RKO (cell line): ENCODE measurements around the gene GNG13.
"Not testable (repeated sequence)": the region's sequence is repeated elsewhere in the genome, so short reads cannot be mapped to it uniquely, and the experiment has no call there.

Experiments used
- DNase-seq: peaks from one replicate; pipeline ENCODE4 v3.0.0-alpha.2; 2016; ENCODE audit warnings: low spot score

The GNG13 gene

GRCh38 chr16:761625-762513, 38.7 kb downstream of the GNG13 start:
- no peak for DNase-seq

GRCh38 chr16:760545-761343, 39.8 kb downstream of the GNG13 start, which contains the start of gene MSLN:
MSLN (plus strand) TSS chr16:760734; CDS start chr16:762681, 1,947 bp downstream.
- DNase-seq: no peak

- no peak for DNase-seq
Measured at GRCh38 chr16:760065-760464, 40.5 kb downstream of the GNG13 start.

DNA sequence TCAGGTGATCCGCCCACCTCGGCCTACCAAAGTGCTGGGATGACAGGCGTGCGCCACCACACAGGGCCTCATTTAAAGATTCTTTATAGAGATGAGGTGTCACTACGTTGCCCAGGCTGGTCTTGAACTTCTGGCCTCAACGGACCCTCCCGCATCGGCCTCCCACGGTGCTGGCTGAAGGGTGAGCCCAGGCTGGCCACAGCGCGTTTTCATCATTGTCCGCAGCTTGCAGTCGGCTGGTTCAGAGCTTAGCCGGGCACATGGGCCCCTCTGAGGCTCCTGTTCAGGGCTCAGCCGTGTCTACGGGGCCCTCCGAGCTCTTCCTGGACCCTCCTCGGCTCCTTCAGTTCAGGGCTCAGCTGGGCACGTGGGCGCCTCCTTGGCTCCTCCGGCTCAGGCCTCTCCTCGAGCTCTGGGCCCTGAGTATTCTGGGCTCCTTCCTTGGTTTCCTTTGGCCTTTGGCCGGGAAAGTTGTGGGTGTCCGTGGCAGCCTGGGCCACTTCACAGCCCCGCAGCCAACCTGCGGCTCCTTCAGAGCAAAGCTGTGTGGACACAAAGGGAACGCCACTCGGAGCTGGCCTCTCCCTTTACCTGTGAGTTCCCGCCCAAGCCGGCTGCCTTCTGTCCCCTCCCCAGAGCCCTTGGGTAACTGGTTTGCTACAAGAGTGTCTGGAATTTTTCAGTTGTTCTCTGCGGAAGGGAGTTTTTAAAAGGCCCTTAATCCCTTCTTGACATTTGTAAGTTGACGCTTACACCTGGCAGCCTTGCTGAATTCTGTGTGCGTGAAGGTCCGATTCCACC, 41.2 kb downstream of the GNG13 start:
- DNase-seq: no peak

DNA sequence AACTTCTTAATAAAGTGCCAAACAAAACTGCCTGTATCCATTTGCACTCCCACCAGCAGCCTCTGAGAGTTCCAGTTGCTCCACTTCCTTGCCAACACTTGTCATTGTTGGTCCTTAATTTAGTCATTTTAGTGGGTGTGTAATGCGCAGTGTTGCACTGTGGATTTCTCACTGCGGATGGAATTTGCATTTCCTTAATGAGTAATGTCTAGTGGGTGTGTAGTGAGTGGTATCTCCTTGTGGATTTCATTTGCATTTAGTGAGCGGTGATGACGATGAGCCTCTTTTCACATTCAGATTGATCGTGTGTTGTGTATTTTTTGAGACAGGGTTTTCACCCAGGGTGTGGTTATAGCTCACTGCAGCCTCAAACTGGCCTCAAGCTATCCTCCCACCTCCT, 44.1 kb downstream of the GNG13 start:
- no peak for DNase-seq

GRCh38 chr16:754656-755055, 45.9 kb downstream of the GNG13 start:
- DNase-seq: no peak

DNA sequence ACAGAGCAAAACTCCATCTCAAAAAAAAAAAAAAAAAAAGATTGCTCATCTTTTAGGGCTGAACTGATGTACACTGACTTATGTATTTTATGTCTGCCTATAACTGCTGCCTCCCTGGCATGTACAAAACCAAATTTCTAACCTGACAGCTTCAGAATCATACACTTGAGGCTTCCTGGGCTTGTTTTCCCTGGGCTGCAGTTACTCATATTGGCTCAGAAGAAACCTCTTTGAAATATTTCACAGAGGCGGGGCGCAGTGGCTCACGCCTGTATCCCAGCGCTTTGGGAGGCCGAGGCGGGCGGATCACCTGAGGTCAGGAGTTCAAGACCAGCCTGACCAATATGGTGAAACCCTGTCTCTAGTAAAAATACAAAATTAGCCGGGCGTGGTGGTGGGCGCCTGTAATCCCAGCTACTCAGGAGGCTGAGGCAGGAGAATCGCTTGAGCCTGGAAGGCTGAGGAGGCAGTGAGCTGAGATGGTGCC, 46.4 kb downstream of the GNG13 start:
- not testable (repeated sequence) for DNase-seq

DNA sequence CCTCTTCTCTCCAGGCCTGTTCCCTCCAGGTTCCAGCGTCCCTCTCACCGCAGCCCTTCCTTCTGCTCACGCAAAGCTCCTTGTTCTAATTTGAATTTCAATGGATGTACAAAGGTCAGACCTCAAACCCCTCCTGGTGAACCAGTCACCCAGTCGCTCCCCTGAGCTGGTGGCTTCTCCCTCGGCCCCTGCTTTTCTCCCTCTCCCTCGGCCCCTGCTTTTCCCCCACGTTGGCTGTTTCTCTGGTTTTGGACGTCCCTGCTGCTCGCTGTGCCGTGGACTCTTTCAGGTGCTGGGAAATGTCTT, 48.6 kb downstream of the GNG13 start:
- DNase-seq: no peak

DNA sequence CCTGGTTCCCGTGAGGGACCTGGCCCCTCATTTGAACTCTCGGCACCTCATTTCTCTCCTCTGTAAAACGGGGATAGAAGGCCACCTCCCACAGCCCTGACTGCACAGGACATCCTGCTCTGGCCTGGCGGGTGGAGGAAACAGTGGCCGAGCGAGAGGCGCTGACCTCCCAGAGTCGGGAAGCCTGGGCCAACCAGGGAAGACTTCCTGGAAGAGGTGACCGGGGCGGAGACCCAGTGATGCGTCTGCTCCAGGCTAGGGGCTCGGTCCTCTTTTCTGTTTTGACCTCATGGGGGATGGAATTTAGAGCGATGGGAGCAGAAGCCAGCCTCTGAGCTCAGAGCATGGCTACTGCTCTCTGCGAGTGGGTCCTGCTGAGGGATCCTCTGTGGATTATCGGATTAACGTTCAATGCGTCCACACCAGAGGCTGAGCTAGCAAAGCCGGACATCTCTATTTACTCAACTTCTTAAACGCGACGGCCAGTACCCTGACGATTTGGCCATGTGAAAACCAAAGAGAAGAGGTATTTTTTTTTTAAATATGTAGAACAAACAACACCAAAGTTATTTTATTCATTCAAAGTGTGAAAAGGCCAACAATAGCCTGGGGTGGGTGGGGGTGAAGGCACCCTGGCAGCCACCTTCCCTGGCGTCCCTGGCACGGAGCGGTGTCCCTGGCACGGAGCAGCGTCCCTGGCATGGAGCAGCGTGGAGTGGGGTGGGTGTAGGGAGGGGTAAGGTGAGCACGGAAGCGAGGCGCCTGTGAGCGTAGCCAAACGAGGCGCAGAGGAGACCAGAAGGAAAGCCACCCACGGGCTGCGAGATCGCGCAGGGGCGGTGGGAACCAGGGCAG, 49.2 kb downstream of the GNG13 start:
- DNase-seq: no peak

DNA sequence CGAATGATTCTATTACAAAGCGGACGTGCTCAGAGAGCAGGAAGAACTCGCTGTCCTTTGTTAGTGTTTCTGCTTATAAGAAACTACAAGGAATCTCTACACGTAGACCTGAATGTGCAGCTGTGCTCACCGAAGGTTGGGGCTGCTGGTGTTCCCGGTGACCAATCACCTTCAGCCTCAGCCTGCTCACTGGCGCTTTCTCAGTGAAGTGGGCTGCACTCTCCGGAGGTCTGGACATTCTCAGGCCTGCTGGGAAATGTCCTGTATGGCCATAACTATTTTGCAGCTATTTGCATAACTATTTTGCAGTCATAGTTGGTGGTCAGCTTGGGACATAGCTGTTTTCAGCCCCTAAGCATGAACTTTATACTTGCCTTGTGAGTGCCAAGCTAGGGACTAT, 50.0 kb downstream of the GNG13 start:
- no peak for DNase-seq

- no peak for DNase-seq
Measured at GRCh38 chr16:749010-749409, 51.5 kb downstream of the GNG13 start.
